B cell (primary cell): ENCODE measurements around the gene KRTCAP2.

Source experiments
- CTCF ChIP-seq: fragments of 200-600 bp; IDR thresholded peaks from one replicate; pipeline ENCODE4 v1.8.0; 2022; ENCODE audit warnings: antibody characterized with exemption, mild to moderate bottlenecking
- EZH2 ChIP-seq: IDR thresholded peaks from 2 replicates; pipeline ENCODE4 v1.6.1; 2012; ENCODE audit warnings: borderline replicate concordance, low read depth, mild to moderate bottlenecking, moderate library complexity, low read length; ENCODE audit not compliant: insufficient read depth, poor library complexity, severe bottlenecking

- TF ChIP-seq CTCF (no peak), EZH2 (no peak)
Observed at GRCh38 chr1:155125946-155126555, 47.1 kb downstream of the KRTCAP2 start.
